Testis (tissue), 3 donors: ENCODE results near the gene BOLL. TPM values are rescaled to one million over a fixed set of nuclear protein-coding genes. Genes with fewer than 3 reads are reported as not detected.

ENCODE experiments used
- DNase-seq: peaks from one replicate; pipeline ENCODE4 v3.0.0-alpha.2; 2019
- H3K27ac ChIP-seq, 2 donors: fragments of 200-600 bp; sonication (generic); one replicate each; pipeline ENCODE4 v1.5.1; 2019
- H3K27me3 ChIP-seq: fragments of 200-600 bp; sonication (generic); one replicate; pipeline ENCODE4 v1.5.1; 2019
- H3K36me3 ChIP-seq: fragments of 200-600 bp; sonication (generic); one replicate; pipeline ENCODE4 v1.5.1; 2017; ENCODE audit warnings: low read depth; ENCODE audit errors: missing control alignments
- H3K4me1 ChIP-seq: fragments of 200-600 bp; sonication (generic); one replicate; pipeline ENCODE4 v1.5.1; 2019
- H3K4me3 ChIP-seq, 2 donors: fragments of 200-600 bp; sonication (generic); one replicate each; pipeline ENCODE4 v1.5.1; 2017 to 2019
- H3K9me3 ChIP-seq: fragments of 200-600 bp; sonication (generic); one replicate; pipeline ENCODE4 v1.5.1; 2017
- CTCF ChIP-seq, 3 experiments: fragments of 450-650 bp in 2 of 3; fragments of 200-600 bp in 1 of 3; sonication (generic) in 1 of 3; IDR thresholded peaks; one replicate each; pipeline ENCODE4 v1.5.1; 2016 to 2019; ENCODE audit warnings: antibody characterized with exemption in 3 of 3, mild to moderate bottlenecking in 2 of 3, moderate library complexity in 1 of 3
- POLR2A ChIP-seq: fragments of 450-650 bp; IDR thresholded peaks from one replicate; pipeline ENCODE4 v1.6.1; 2017; ENCODE audit warnings: antibody characterized with exemption, mild to moderate bottlenecking, moderate library complexity
- WGBS, 2 donors: methylation state at CpG; one replicate each; pipeline ENCODE4 v1.1.5; 2018; 5-methylcytosine and 5-hydroxymethylcytosine counted together
- intact Hi-C: fragments of 100-400 bp; cut with DNase I; formaldehyde crosslinking; loops from one replicate; pipeline ENCODE4 v1.15.1; 2023; ENCODE audit warnings: low total_unique reads
- polyA plus RNA-seq: library from polyadenylated mRNA; stranded (reverse); fragments of 350-450 nt; fragmentation: Illumina TruSeq; extraction: RNeasy Lipid Tissue Mini Kit (QIAGEN cat#74804); gene quantifications from one replicate; pipeline ENCODE4 v1.2.3, GENCODE V29; 2014; ENCODE audit warnings: low read depth, low replicate concordance; ENCODE audit not compliant: insufficient read depth
- total RNA-seq, 2 donors: library from RNA; depleted of rRNA; stranded (reverse); fragments of >200 nt; gene quantifications; one replicate each; pipeline ENCODE4 v1.2.3, GENCODE V29; 2016

BOLL gene
- total and polyA plus RNA-seq, 3 donors from 2014 or later = 51.0 to 256 (median 65.0) TPM

GRCh38 chr2:197809064-197809463 lies 23.9 kb upstream of the BOLL start:
- intact Hi-C loops = loop anchor here (10.0 kb wide), 1 partner anchor 316 kb away; no protein-coding TSS in a partner anchor
- no peak for DNase-seq
- no peak overlapping the region for H3K4me3 ChIP-seq
- no peaks in the 10 kb centered on the region for H3K27me3 ChIP-seq
- H3K4me1 ChIP-seq = no peaks in the 10 kb centered on the region
- no peaks in the 10 kb centered on the region for H3K36me3 ChIP-seq
- TF ChIP-seq POLR2A (no peak), CTCF (IDR thresholded peaks at IDR 0.05) (no peak)
- H3K9me3 ChIP-seq = no peaks in the 10 kb centered on the region
- 90% methylated on average over 5 of the region's 5 CpGs for WGBS, 2 donors
- H3K27ac ChIP-seq = no peak overlapping the region

- H3K27ac ChIP-seq = no peak overlapping the region
- TF ChIP-seq CTCF (IDR thresholded peaks at IDR 0.05) (no peak), POLR2A (no peak)
- intact Hi-C loops = loop anchor here (10.0 kb wide), 1 partner anchor 319 kb away; no protein-coding TSS in a partner anchor
- no peaks in the 10 kb centered on the region for H3K27me3 ChIP-seq
- no peak for DNase-seq
- no peaks in the 10 kb centered on the region for H3K9me3 ChIP-seq
- 24 to 34% methylated on average over 11 of the region's 11 CpGs for WGBS, 2 donors
- peak overlapping the region; percentile 73 to 76 for H3K4me3 ChIP-seq
- no peaks in the 10 kb centered on the region for H3K36me3 ChIP-seq
- H3K4me1 ChIP-seq = no peaks in the 10 kb centered on the region
Measured at GRCh38 chr2:197805715-197806633, 20.9 kb upstream of the BOLL start.

GRCh38 chr2:197804758-197805714 lies 19.9 kb upstream of the BOLL start:
- peak; percentile 42 for DNase-seq
- intact Hi-C loops = loop anchor here (10.0 kb wide), 1 partner anchor 320 kb away; no protein-coding TSS in a partner anchor
- H3K9me3 ChIP-seq = no peaks in the 10 kb centered on the region
- TF ChIP-seq CTCF (IDR thresholded peaks at IDR 0.05) (no peak), POLR2A (no peak)
- 0% methylated on average over 48 to 72 of the region's 92 CpGs for WGBS, 2 donors
- no peaks in the 10 kb centered on the region for H3K36me3 ChIP-seq
- H3K4me1 ChIP-seq = no peaks in the 10 kb centered on the region
- no peaks in the 10 kb centered on the region for H3K27me3 ChIP-seq
- peak overlapping the region; percentile 73 to 76 for H3K4me3 ChIP-seq
- H3K27ac ChIP-seq = peak overlapping the region in 1 of 2 donors; percentile 38

- Histone ChIP-seq H3K9me3 (no peaks in the 10 kb centered on the region), H3K36me3 (no peaks in the 10 kb centered on the region), H3K27ac (peak within 1 kb of the TSS in 1 of 2 donors; percentile 38), H3K4me3 (peak within 1 kb of the TSS; percentile 73 to 76), H3K27me3 (no peaks in the 10 kb centered on the region), H3K4me1 (no peaks in the 10 kb centered on the region)
- TF ChIP-seq POLR2A (no peak), CTCF (IDR thresholded peaks at IDR 0.05) (peak in 2 of 3 experiments; percentile 4 to 13)
- WGBS, 2 donors = 1% methylated on average over 20 to 42 of the region's 50 CpGs
- intact Hi-C loops = loop anchor here (10.0 kb wide), 1 partner anchor 321 kb away; no protein-coding TSS in a partner anchor
- peak; percentile 96 for DNase-seq
Measured at GRCh38 chr2:197804049-197804757, 19.1 kb upstream of the BOLL start, which contains the start of gene PLCL1. TSS of gene PLCL1 (plus strand) at chr2:197804593.
